ENCODE data around the gene CRHR2. TPM values are rescaled to one million over a fixed set of nuclear protein-coding genes. Genes with fewer than 3 reads are reported as not detected.

CRHR2 gene
- total RNA-seq, 1 experiment from 2014 or later = not detected

- CTCF ChIA-PET = interaction anchor here (0.6 to 1.4 kb wide), 2 partner anchors 36 to 76 kb away, joined by 3 to 6 read pairs; no protein-coding TSS in a partner anchor
- no peak overlapping the region for H3K4me3 Mint-ChIP-seq (ENCODE audit: unreplicated experiment)
Observed at GRCh38 chr7:30663414-30663813, 18.8 kb downstream of the CRHR2 start.

GRCh38 chr7:30662431-30662939, 19.8 kb downstream of the CRHR2 start:
- Mint-ChIP-seq H3K4me3 (ENCODE audit: unreplicated experiment) (no peak overlapping the region), H3K36me3 (ENCODE audit: insufficient read depth, unreplicated experiment) (no peaks in the 10 kb centered on the region), H3K9me3 (ENCODE audit: unreplicated experiment) (peaks cover 5% of the 10 kb centered on the region), H3K4me1 (ENCODE audit: insufficient read depth, unreplicated experiment) (no peaks in the 10 kb centered on the region), H3K27ac (ENCODE audit: low read depth, unreplicated experiment) (no peak overlapping the region), H3K27me3 (ENCODE audit: insufficient read depth, unreplicated experiment) (no peaks in the 10 kb centered on the region)
- POLR2A ChIA-PET = no interaction called here
- intact Hi-C loops (cut with micrococcal nuclease) = no loop called here
- TF ChIP-seq CTCF (IDR thresholded peaks at IDR 0.05; ENCODE audit: unreplicated experiment) = no peak
- BruUV-seq (replicated peaks) = no TSS peak
- CTCF ChIA-PET = interaction anchor here (0.6 kb wide), 2 partner anchors 235 to 276 kb away, joined by 3 to 4 read pairs; no protein-coding TSS in a partner anchor
- no peak for DNase-seq (ENCODE audit: unreplicated experiment)

More at GRCh38 chr7:30663414-30663813, 18.8 kb downstream of the CRHR2 start:
- Mint-ChIP-seq H3K4me1 (ENCODE audit: insufficient read depth, unreplicated experiment) (no peaks in the 10 kb centered on the region), H3K27ac (ENCODE audit: low read depth, unreplicated experiment) (no peak overlapping the region), H3K9me3 (ENCODE audit: unreplicated experiment) (no peaks in the 10 kb centered on the region), H3K27me3 (ENCODE audit: insufficient read depth, unreplicated experiment) (no peaks in the 10 kb centered on the region), H3K36me3 (ENCODE audit: insufficient read depth, unreplicated experiment) (no peaks in the 10 kb centered on the region)
- POLR2A ChIA-PET = no interaction called here
- intact Hi-C loops (cut with micrococcal nuclease) = no loop called here
- BruUV-seq (replicated peaks) = no TSS peak
- DNase-seq (ENCODE audit: unreplicated experiment) = no peak
- no peak for TF ChIP-seq CTCF (IDR thresholded peaks at IDR 0.05; ENCODE audit: unreplicated experiment)

- DNase-seq (ENCODE audit: unreplicated experiment) = no peak
- BruUV-seq (replicated peaks) = no TSS peak
- no peak overlapping the region for H3K4me3 Mint-ChIP-seq (ENCODE audit: unreplicated experiment)
- H3K4me1 Mint-ChIP-seq (ENCODE audit: insufficient read depth, unreplicated experiment) = no peaks in the 10 kb centered on the region
- no peak overlapping the region for H3K27ac Mint-ChIP-seq (ENCODE audit: low read depth, unreplicated experiment)
- intact Hi-C loops (cut with micrococcal nuclease) = no loop called here
- TF ChIP-seq CTCF (IDR thresholded peaks at IDR 0.05; ENCODE audit: unreplicated experiment) = no peak
- POLR2A ChIA-PET = interaction anchor here (0.6 kb wide), 1 partner anchor 18 kb away, joined by 4 read pairs; no protein-coding TSS in a partner anchor
- H3K27me3 Mint-ChIP-seq (ENCODE audit: insufficient read depth, unreplicated experiment) = no peaks in the 10 kb centered on the region
- CTCF ChIA-PET = interaction anchor here (0.6 to 1.2 kb wide), 3 partner anchors 16 to 277 kb away, joined by 3 to 7 read pairs (median 4); no protein-coding TSS in a partner anchor
- H3K36me3 Mint-ChIP-seq (ENCODE audit: insufficient read depth, unreplicated experiment) = no peaks in the 10 kb centered on the region
- peaks cover 5% of the 10 kb centered on the region for H3K9me3 Mint-ChIP-seq (ENCODE audit: unreplicated experiment)
Observed at GRCh38 chr7:30661926-30662325, 20.3 kb downstream of the CRHR2 start.

GRCh38 chr7:30660331-30661255, 21.7 kb downstream of the CRHR2 start:
- BruUV-seq (replicated peaks) = no TSS peak
- peak; percentile 21 for DNase-seq (ENCODE audit: unreplicated experiment)
- no peak overlapping the region for H3K27ac Mint-ChIP-seq (ENCODE audit: low read depth, unreplicated experiment)
- no peaks in the 10 kb centered on the region for H3K4me1 Mint-ChIP-seq (ENCODE audit: insufficient read depth, unreplicated experiment)
- no peak overlapping the region for H3K4me3 Mint-ChIP-seq (ENCODE audit: unreplicated experiment)
- intact Hi-C loops (cut with micrococcal nuclease) = no loop called here
- peaks cover 5% of the 10 kb centered on the region for H3K9me3 Mint-ChIP-seq (ENCODE audit: unreplicated experiment)
- POLR2A ChIA-PET = interaction anchor here (1.6 kb wide), 1 partner anchor 10 kb away, joined by 5 read pairs; no protein-coding TSS in a partner anchor
- no peak for TF ChIP-seq CTCF (IDR thresholded peaks at IDR 0.05; ENCODE audit: unreplicated experiment)
- CTCF ChIA-PET = interaction anchor here (0.9 to 1.2 kb wide), 2 partner anchors 14 to 58 kb away, joined by 3 to 7 read pairs; no protein-coding TSS in a partner anchor
- H3K27me3 Mint-ChIP-seq (ENCODE audit: insufficient read depth, unreplicated experiment) = no peaks in the 10 kb centered on the region
- no peaks in the 10 kb centered on the region for H3K36me3 Mint-ChIP-seq (ENCODE audit: insufficient read depth, unreplicated experiment)

All from MCF 10A (cell line).